Measurements from ENCODE around the gene LCK. TPM values are rescaled to one million over a fixed set of nuclear protein-coding genes. Genes with fewer than 3 reads are reported as not detected.

Gene LCK
- total and polyA plus RNA-seq, 2 donors (not counting 3 experiments of a cell fraction or from before 2014, with no cell fraction given): 0.06 TPM; not detected in 1

DNA sequence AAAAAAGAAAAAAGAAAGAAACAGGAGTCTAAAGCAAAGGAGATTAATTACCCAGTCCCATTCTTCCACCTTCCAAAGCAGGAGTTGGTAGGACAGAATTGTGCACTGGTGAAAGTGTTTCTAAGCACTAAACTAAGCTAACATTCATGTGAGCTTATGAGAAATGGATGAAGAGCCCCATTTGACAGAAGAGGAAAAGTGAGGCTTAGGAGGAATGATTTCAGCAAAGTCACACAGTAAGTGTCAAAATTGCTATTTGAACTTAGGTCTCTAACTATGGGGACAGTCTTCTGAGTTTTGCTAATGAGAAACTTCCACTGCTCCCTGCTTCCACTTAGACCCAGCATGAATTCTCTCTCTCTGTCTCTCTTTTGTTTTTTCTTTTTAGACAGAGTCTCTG lies 18.7 kb downstream of the LCK start:
- intact Hi-C loops (cut with micrococcal nuclease): no loop called here
- no peak overlapping the region for H3K9ac ChIP-seq (replicated peaks; ENCODE audit: extremely low read depth, insufficient read depth, low read length)
- ChIA-PET CTCF (interaction anchor here (0.6 to 2.1 kb wide), 2 partner anchors 14 to 22 kb away, joined by 3 to 4 read pairs; partner anchors contain the start of gene HDAC1), POLR2A (no interaction called here)
- no peaks in the 10 kb centered on the region for H3K9me1 ChIP-seq (replicated peaks; ENCODE audit: control insufficient read depth, extremely low read depth, insufficient read depth, low read length)
- no peaks in the 10 kb centered on the region for H3K79me2 ChIP-seq (ENCODE audit: control insufficient read depth, insufficient read depth, low read length)
- TF ChIP-seq MYC (IDR thresholded peaks at IDR 0.05; ENCODE audit: low read depth, low read length): no peak
- no peak for TF ChIP-seq GATA2 (IDR thresholded peaks at IDR 0.05; ENCODE audit: insufficient read depth, insufficient read length, low read depth, low read length)
- no peak for TF ChIP-seq JUN (IDR thresholded peaks at IDR 0.05; ENCODE audit: borderline replicate concordance, insufficient read depth, insufficient read length, low read depth)
- TF ChIP-seq, protein P1, sequence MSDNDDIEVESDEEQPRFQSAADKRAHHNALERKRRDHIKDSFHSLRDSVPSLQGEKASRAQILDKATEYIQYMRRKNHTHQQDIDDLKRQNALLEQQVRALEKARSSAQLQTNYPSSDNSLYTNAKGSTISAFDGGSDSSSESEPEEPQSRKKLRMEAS (IDR thresholded peaks at IDR 0.05; ENCODE audit: insufficient read depth, insufficient read length): no peak
- no peak for TF ChIP-seq EZH2 (IDR thresholded peaks at IDR 0.05; ENCODE audit: borderline replicate concordance, low read depth, low read length, severe bottlenecking)
- TF ChIP-seq POLR2A (IDR thresholded peaks at IDR 0.05; ENCODE audit: low read depth, low read length): no peak
- TF ChIP-seq FOS (IDR thresholded peaks at IDR 0.05; ENCODE audit: borderline replicate concordance, insufficient read depth, low read length): no peak
- TF ChIP-seq, protein P2, sequence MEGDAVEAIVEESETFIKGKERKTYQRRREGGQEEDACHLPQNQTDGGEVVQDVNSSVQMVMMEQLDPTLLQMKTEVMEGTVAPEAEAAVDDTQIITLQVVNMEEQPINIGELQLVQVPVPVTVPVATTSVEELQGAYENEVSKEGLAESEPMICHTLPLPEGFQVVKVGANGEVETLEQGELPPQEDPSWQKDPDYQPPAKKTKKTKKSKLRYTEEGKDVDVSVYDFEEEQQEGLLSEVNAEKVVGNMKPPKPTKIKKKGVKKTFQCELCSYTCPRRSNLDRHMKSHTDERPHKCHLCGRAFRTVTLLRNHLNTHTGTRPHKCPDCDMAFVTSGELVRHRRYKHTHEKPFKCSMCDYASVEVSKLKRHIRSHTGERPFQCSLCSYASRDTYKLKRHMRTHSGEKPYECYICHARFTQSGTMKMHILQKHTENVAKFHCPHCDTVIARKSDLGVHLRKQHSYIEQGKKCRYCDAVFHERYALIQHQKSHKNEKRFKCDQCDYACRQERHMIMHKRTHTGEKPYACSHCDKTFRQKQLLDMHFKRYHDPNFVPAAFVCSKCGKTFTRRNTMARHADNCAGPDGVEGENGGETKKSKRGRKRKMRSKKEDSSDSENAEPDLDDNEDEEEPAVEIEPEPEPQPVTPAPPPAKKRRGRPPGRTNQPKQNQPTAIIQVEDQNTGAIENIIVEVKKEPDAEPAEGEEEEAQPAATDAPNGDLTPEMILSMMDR (IDR thresholded peaks at IDR 0.05; ENCODE audit: extremely low read depth in 1 of 2, insufficient read depth in 1 of 2, low read depth in 1 of 2, low read length in 2 of 2): no peak
- TF ChIP-seq POLR2AphosphoS5 (IDR thresholded peaks at IDR 0.05; ENCODE audit: insufficient read depth, low read depth, low read length): no peak
- no peaks in the 10 kb centered on the region for H4K20me1 ChIP-seq (replicated peaks; ENCODE audit: control insufficient read depth, extremely low read depth, insufficient read depth, low read length)
- peaks cover 5% of the 10 kb centered on the region for H3K4me1 ChIP-seq (ENCODE audit: control insufficient read depth, extremely low read depth, insufficient read depth, low read length)
- no peak overlapping the region for H3K27ac ChIP-seq (ENCODE audit: insufficient read depth, low read depth, low read length)
- DNase-seq (ENCODE audit: low read depth, low spot score): no peak
- peaks cover 3 to 13% of the 10 kb centered on the region in 2 experiments for H3K27me3 ChIP-seq (ENCODE audit: control insufficient read depth in 2 of 2, insufficient read depth in 2 of 2, low read length in 2 of 2)
- no peak overlapping the region for H2AFZ ChIP-seq (ENCODE audit: low read depth, low read length)
- no TSS peak for BruUV-seq (replicated peaks)
- no peaks in the 10 kb centered on the region for H3K36me3 ChIP-seq (ENCODE audit: control insufficient read depth in 2 of 2, extremely low read depth in 1 of 2, insufficient read depth in 2 of 2, low read length in 2 of 2)
- H3K9me3 ChIP-seq (replicated peaks; ENCODE audit: control insufficient read depth, insufficient read depth, low read length): no peaks in the 10 kb centered on the region
- H3K4me3 ChIP-seq (replicated peaks in 1 of 3; ENCODE audit: insufficient read depth in 1 of 3, low read depth in 1 of 3, low read length in 3 of 3): no peak overlapping the region
- no peak overlapping the region for H3K4me2 ChIP-seq (ENCODE audit: insufficient read depth, low read length)
- dilution Hi-C loops (cut with MboI; ENCODE audit: extremely low pct_ligation_motif_present, low sequenced_read_pairs): no loop called here
- FAIRE-seq: no peak
